Stomach (tissue), 4 donors: Measurements from ENCODE around the gene SNPH.

Experiments used
- CTCF ChIP-seq, 7 experiments: fragments of 450-650 bp in 4 of 7; fragments of 200-600 bp in 3 of 7; sonication (generic) in 3 of 7; IDR thresholded peaks; one replicate each; pipeline ENCODE4 v1.5.1; 2016 to 2019; ENCODE audit warnings: antibody characterized with exemption in 7 of 7, control low read depth in 2 of 7, mild to moderate bottlenecking in 1 of 7
- EP300 ChIP-seq: sonication (generic); formaldehyde crosslinking; IDR thresholded peaks from one replicate; pipeline ENCODE4 v1.6.1; 2017; ENCODE audit warnings: antibody characterized with exemption
- POLR2A ChIP-seq, 4 donors: fragments of 450-650 bp; IDR thresholded peaks; one replicate each; pipeline ENCODE4 v1.6.1; 2016; ENCODE audit warnings: antibody characterized with exemption in 4 of 4, control low read depth in 2 of 4, mild to moderate bottlenecking in 1 of 4, moderate library complexity in 1 of 4
- POLR2AphosphoS5 ChIP-seq, 3 donors: sonication (generic); formaldehyde crosslinking; IDR thresholded peaks; one replicate each; pipeline ENCODE4 v1.6.1; 2016; ENCODE audit warnings: antibody characterized with exemption in 3 of 3

GRCh38 chr20:1301031-1301529, 35.0 kb downstream of the SNPH start:
- TF ChIP-seq CTCF (IDR thresholded peaks at IDR 0.05) (no peak), POLR2A (IDR thresholded peaks at IDR 0.05) (no peak), POLR2AphosphoS5 (IDR thresholded peaks at IDR 0.05) (no peak), EP300 (no peak)
